Ovary (tissue), 9 donors: ENCODE measurements around the gene IRF2BP1. TPM values are rescaled to one million over a fixed set of nuclear protein-coding genes. Genes with fewer than 3 reads are reported as not detected.

ENCODE experiments used
- DNase-seq, 5 donors: peaks; one replicate each; pipeline ENCODE4 v3.0.0-alpha.2; 2019 to 2020
- H3K27ac ChIP-seq, 2 donors: fragments of 200-600 bp; one replicate each; pipeline versions ENCODE4 v1.5.1 to v1.8.0; 2019 to 2022
- H3K27me3 ChIP-seq: fragments of 200-600 bp; one replicate; pipeline ENCODE4 v1.8.0; 2022
- H3K36me3 ChIP-seq: fragments of 200-600 bp; sonication (generic); one replicate; pipeline ENCODE4 v1.5.1; 2019
- H3K4me1 ChIP-seq: one replicate; pipeline ENCODE4 v1.8.1; 2013; ENCODE audit warnings: mild to moderate bottlenecking, moderate library complexity; ENCODE audit not compliant: insufficient read depth
- H3K4me3 ChIP-seq: fragments of 200-600 bp; sonication (generic); one replicate; pipeline ENCODE4 v1.5.1; 2017
- H3K9me3 ChIP-seq, 2 donors: fragments of 200-600 bp in 1 of 2; sonication (generic) in 1 of 2; one replicate each; pipeline versions ENCODE4 v1.5.1 to v1.8.1; 2013 to 2019; ENCODE audit warnings: mild to moderate bottlenecking in 1 of 2, moderate library complexity in 1 of 2
- CTCF ChIP-seq, 3 donors: fragments of 450-650 bp in 2 of 3; fragments of 200-600 bp in 1 of 3; IDR thresholded peaks; one replicate each; pipeline versions ENCODE4 v1.5.1 to v1.8.0; 2016 to 2022; ENCODE audit warnings: antibody characterized with exemption in 3 of 3, mild to moderate bottlenecking in 1 of 3
- EP300 ChIP-seq: sonication (generic); formaldehyde crosslinking; IDR thresholded peaks from one replicate; pipeline ENCODE4 v1.6.1; 2017; ENCODE audit warnings: antibody characterized with exemption
- POLR2A ChIP-seq: fragments of 450-650 bp; IDR thresholded peaks from one replicate; pipeline ENCODE4 v1.6.1; 2017; ENCODE audit warnings: antibody characterized with exemption, mild to moderate bottlenecking, moderate library complexity
- WGBS, 3 donors: extraction: QIAGEN DNeasy Blood & Tissue Kit in 1 of 3; methylation state at CpG; one replicate each; pipeline versions ENCODE4 v1.1.5 to v1.1.7; 2013 to 2017; 5-methylcytosine and 5-hydroxymethylcytosine counted together
- intact Hi-C, 4 donors: fragments of 100-400 bp; cut with DNase I; formaldehyde crosslinking; loops; one replicate each; pipeline versions ENCODE4 v1.11.0 to v1.15.1; 2022 to 2023
- polyA plus RNA-seq, 2 donors: library from polyadenylated mRNA; stranded (reverse); fragments of 200-250 nt in 1 of 2; fragments of 350-450 nt in 1 of 2; fragmentation: Illumina TruSeq in 1 of 2; extraction: RNeasy Lipid Tissue Mini Kit (QIAGEN cat#74804) in 1 of 2; gene quantifications; one replicate each; pipeline ENCODE4 v1.2.3, GENCODE V29; 2013 to 2014
- total RNA-seq, 7 donors: library from RNA; depleted of rRNA in 2 of 7; stranded (reverse); fragments of >200 nt in 2 of 7; fragmentation: NEBNext Ultra II Directional in 3 of 7; extraction: Animal tissue kit (Norgen Biotek cat#: 25700) in 3 of 7; gene quantifications; one replicate each; pipeline versions ENCODE4 v1.1.0 to v1.2.4, GENCODE V29; 2016 to 2023
- donor health status: DM: no; HTN: no; CAD: no; lungs with moderate emphysema.
- donor health status: DM: no; HTN: no; CAD: no.
- donor health status: Bipolar disorder and iron deficiency.
- donor health status: DM: yes; HTN: yes; CAD: no.
- donor health status: DM: no; HTN: no; CAD: no.
- donor health status: DM: yes; HTN: yes; CAD: no.

Gene IRF2BP1
- total and polyA plus RNA-seq, 9 donors, result 2.7 to 59.4 (median 37.3) TPM

DNA sequence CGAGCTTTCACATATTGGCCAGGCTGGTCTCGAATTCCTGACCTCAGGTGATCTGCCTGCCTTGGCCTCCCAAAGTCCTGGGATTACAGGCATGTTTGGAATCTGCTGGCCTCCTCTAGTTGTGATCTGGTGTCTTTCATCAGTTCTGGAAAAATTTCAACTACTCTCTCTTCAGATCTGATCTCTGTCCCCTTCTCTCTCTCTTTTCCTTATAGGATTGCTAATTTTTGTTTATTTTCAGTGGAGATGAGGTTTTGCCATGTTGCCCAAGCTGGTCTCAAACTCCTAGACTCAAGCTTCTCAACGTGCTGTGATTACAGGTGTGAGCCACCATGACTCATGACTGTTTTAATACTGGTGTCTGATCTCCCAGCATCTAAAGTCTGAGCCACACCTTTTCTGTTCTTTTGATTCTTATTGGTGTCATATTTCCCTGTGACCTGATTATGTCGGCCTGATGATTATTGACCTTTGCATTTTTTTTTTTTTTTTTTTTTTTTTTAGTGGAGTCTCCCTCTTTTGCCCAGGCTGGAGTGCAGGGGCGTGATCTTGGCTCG lies 39.0 kb upstream of the IRF2BP1 start:
- H3K27ac ChIP-seq, result no peak overlapping the region
- no peaks in the 10 kb centered on the region for H3K4me1 ChIP-seq
- no peak for DNase-seq
- H3K36me3 ChIP-seq, result no peaks in the 10 kb centered on the region
- intact Hi-C loops, result no loop called here
- no peaks in the 10 kb centered on the region for H3K9me3 ChIP-seq
- no peak for TF ChIP-seq POLR2A
- no peak for TF ChIP-seq CTCF (IDR thresholded peaks at IDR 0.05)
- no peak for TF ChIP-seq EP300
- H3K4me3 ChIP-seq, result no peak overlapping the region
- 66 to 72% (median 71%) methylated on average over 6 of the region's 6 CpGs for WGBS, 3 donors
- no peaks in the 10 kb centered on the region for H3K27me3 ChIP-seq

DNA sequence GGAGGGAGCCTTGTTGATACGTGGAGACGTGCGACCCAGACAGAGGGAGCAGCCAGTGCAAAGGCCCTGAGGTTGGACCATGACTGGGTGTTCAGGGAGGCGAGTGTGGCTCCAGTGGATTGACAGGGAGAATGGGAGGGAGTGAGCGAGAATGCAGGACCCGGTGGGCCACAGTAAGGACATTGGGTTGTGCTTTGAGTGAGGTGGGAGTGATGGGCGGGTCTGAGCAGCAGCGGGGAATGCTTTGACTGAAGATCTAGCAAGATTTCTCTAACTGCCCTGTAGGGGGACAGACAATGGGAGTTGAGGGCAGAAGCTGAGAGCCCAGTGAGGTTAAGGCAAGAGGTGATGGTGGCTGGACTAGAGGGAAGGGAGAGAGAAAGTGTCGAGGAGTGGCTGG lies 36.3 kb upstream of the IRF2BP1 start:
- intact Hi-C loops, result no loop called here

GRCh38 chr19:45920458-45920857 lies 34.5 kb upstream of the IRF2BP1 start:
- TF ChIP-seq EP300, result no peak
- TF ChIP-seq CTCF (IDR thresholded peaks at IDR 0.05), result no peak
- no peak for TF ChIP-seq POLR2A
- H3K4me3 ChIP-seq, result no peak overlapping the region
- intact Hi-C loops, result no loop called here
- H3K36me3 ChIP-seq, result no peaks in the 10 kb centered on the region
- H3K27ac ChIP-seq, result no peak overlapping the region
- H3K27me3 ChIP-seq, result no peaks in the 10 kb centered on the region
- DNase-seq, result no peak
- H3K4me1 ChIP-seq, result no peaks in the 10 kb centered on the region
- WGBS, 3 donors, result 69 to 74% (median 71%) methylated on average over 8 of the region's 8 CpGs
- H3K9me3 ChIP-seq, result no peaks in the 10 kb centered on the region

More for the DNA sequence above, 36.3 kb upstream of the IRF2BP1 start:
- Histone ChIP-seq H3K27ac (no peak overlapping the region), H3K9me3 (no peaks in the 10 kb centered on the region), H3K4me1 (no peaks in the 10 kb centered on the region), H3K4me3 (no peak overlapping the region), H3K27me3 (no peaks in the 10 kb centered on the region), H3K36me3 (no peaks in the 10 kb centered on the region)
- TF ChIP-seq CTCF (IDR thresholded peaks at IDR 0.05) (no peak), POLR2A (no peak), EP300 (no peak)
- 49 to 56% (median 55%) methylated on average over 9 of the region's 9 CpGs for WGBS, 3 donors
- DNase-seq, result no peak

DNA sequence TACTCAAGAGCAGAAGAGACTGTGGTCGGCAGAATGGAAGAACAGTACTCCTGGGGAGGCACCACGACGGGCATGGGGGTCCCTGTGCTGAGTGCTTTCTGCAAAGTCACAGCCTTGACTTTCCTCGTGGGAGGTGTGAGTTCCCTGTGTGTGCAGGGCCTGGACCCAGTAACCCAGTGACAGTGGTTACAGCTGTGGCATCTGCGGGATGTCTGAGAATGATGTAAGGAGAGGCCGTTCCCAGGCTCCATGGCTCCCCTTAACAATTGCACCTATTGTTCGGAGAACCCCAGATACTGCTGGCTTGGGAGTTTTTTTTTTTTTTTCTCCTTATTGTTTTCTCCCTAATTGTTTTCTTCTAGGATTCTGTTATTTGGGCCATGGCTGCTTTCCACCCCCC lies 33.7 kb upstream of the IRF2BP1 start:
- no peak for DNase-seq
- intact Hi-C loops, result loop anchor here in 1 of 4 donors (10.0 kb wide), 1 partner anchor 85 kb away; no protein-coding TSS in a partner anchor
- TF ChIP-seq CTCF (IDR thresholded peaks at IDR 0.05), result no peak
- TF ChIP-seq EP300, result no peak
- TF ChIP-seq POLR2A, result no peak
- no peaks in the 10 kb centered on the region for H3K27me3 ChIP-seq
- no peak overlapping the region for H3K4me3 ChIP-seq
- WGBS, 3 donors, result 51 to 69% (median 57%) methylated on average over 7 of the region's 7 CpGs
- no peaks in the 10 kb centered on the region for H3K4me1 ChIP-seq
- no peak overlapping the region for H3K27ac ChIP-seq
- no peaks in the 10 kb centered on the region for H3K9me3 ChIP-seq
- no peaks in the 10 kb centered on the region for H3K36me3 ChIP-seq
